ENCODE measurements around the gene MAPKBP1. TPM values are rescaled to one million over a fixed set of nuclear protein-coding genes. Genes with fewer than 3 reads are reported as not detected.

Gene MAPKBP1
- total RNA-seq, 1 donor = 22.8 TPM

GRCh38 chr15:41850482-41851166, 76.3 kb downstream of the MAPKBP1 start:
- no peak for DNase-seq (ENCODE audit: insufficient read length, low spot score, missing footprints)
- TF ChIP-seq CTCF (IDR thresholded peaks at IDR 0.05; ENCODE audit: extremely low read depth, low read depth, low read length) = no peak
- H3K4me1 ChIP-seq (ENCODE audit: insufficient read depth, low read length) = no peaks in the 10 kb centered on the region
- H3K4me3 ChIP-seq (ENCODE audit: insufficient read depth, low read length) = no peak overlapping the region
- H3K36me3 ChIP-seq (ENCODE audit: insufficient read depth, low read length) = peaks cover 8% of the 10 kb centered on the region
- no peaks in the 10 kb centered on the region for H3K9me3 ChIP-seq (ENCODE audit: low read depth, low read length)
- no peaks in the 10 kb centered on the region for H3K79me2 ChIP-seq (ENCODE audit: insufficient read depth, low read length)
- no peak overlapping the region for H3K4me2 ChIP-seq (ENCODE audit: insufficient read depth, low read length)
- peaks cover 24% of the 10 kb centered on the region for H3K27me3 ChIP-seq (ENCODE audit: insufficient read depth, low read length)
- H2AFZ ChIP-seq (ENCODE audit: low read length) = no peak overlapping the region
- peaks cover 4% of the 10 kb centered on the region for H4K20me1 ChIP-seq (ENCODE audit: insufficient read depth, low read length)
- H3K27ac ChIP-seq (ENCODE audit: low read depth, low read length) = no peak overlapping the region

- Histone ChIP-seq H3K27ac (ENCODE audit: low read depth, low read length) (no peak overlapping the region), H3K79me2 (ENCODE audit: insufficient read depth, low read length) (no peaks in the 10 kb centered on the region), H3K27me3 (ENCODE audit: insufficient read depth, low read length) (peaks cover 24% of the 10 kb centered on the region), H3K36me3 (ENCODE audit: insufficient read depth, low read length) (peaks cover 8% of the 10 kb centered on the region), H3K9me3 (ENCODE audit: low read depth, low read length) (no peaks in the 10 kb centered on the region), H3K4me2 (ENCODE audit: insufficient read depth, low read length) (no peak overlapping the region), H3K4me1 (ENCODE audit: insufficient read depth, low read length) (no peaks in the 10 kb centered on the region), H4K20me1 (ENCODE audit: insufficient read depth, low read length) (peaks cover 4% of the 10 kb centered on the region), H3K4me3 (ENCODE audit: insufficient read depth, low read length) (no peak overlapping the region), H2AFZ (ENCODE audit: low read length) (no peak overlapping the region)
- no peak for DNase-seq (ENCODE audit: insufficient read length, low spot score, missing footprints)
- no peak for TF ChIP-seq CTCF (IDR thresholded peaks at IDR 0.05; ENCODE audit: extremely low read depth, low read depth, low read length)
These were observed 76.9 kb downstream of the MAPKBP1 start for GRCh38 chr15:41851167-41851523.

GRCh38 chr15:41851755-41852370, 77.6 kb downstream of the MAPKBP1 start:
- DNase-seq (ENCODE audit: insufficient read length, low spot score, missing footprints) = no peak
- no peak for TF ChIP-seq CTCF (IDR thresholded peaks at IDR 0.05; ENCODE audit: extremely low read depth, low read depth, low read length)
- Histone ChIP-seq H3K9me3 (ENCODE audit: low read depth, low read length) (no peaks in the 10 kb centered on the region), H3K4me2 (ENCODE audit: insufficient read depth, low read length) (no peak overlapping the region), H3K4me3 (ENCODE audit: insufficient read depth, low read length) (no peak overlapping the region), H3K27me3 (ENCODE audit: insufficient read depth, low read length) (peaks cover 24% of the 10 kb centered on the region), H3K36me3 (ENCODE audit: insufficient read depth, low read length) (peaks cover 8% of the 10 kb centered on the region), H4K20me1 (ENCODE audit: insufficient read depth, low read length) (peaks cover 4% of the 10 kb centered on the region), H2AFZ (ENCODE audit: low read length) (no peak overlapping the region), H3K4me1 (ENCODE audit: insufficient read depth, low read length) (no peaks in the 10 kb centered on the region), H3K79me2 (ENCODE audit: insufficient read depth, low read length) (no peaks in the 10 kb centered on the region), H3K27ac (ENCODE audit: low read depth, low read length) (no peak overlapping the region)

GRCh38 chr15:41852736-41853590, 78.7 kb downstream of the MAPKBP1 start:
- Histone ChIP-seq H3K27me3 (ENCODE audit: insufficient read depth, low read length) (peaks cover 24% of the 10 kb centered on the region), H3K4me3 (ENCODE audit: insufficient read depth, low read length) (no peak overlapping the region), H3K4me1 (ENCODE audit: insufficient read depth, low read length) (no peaks in the 10 kb centered on the region), H3K27ac (ENCODE audit: low read depth, low read length) (no peak overlapping the region), H3K79me2 (ENCODE audit: insufficient read depth, low read length) (no peaks in the 10 kb centered on the region), H2AFZ (ENCODE audit: low read length) (no peak overlapping the region), H3K9me3 (ENCODE audit: low read depth, low read length) (no peaks in the 10 kb centered on the region), H4K20me1 (ENCODE audit: insufficient read depth, low read length) (peaks cover 4% of the 10 kb centered on the region), H3K36me3 (ENCODE audit: insufficient read depth, low read length) (peaks cover 3% of the 10 kb centered on the region), H3K4me2 (ENCODE audit: insufficient read depth, low read length) (no peak overlapping the region)
- no peak for TF ChIP-seq CTCF (IDR thresholded peaks at IDR 0.05; ENCODE audit: extremely low read depth, low read depth, low read length)
- DNase-seq (ENCODE audit: insufficient read length, low spot score, missing footprints) = no peak

Measured in osteoblast (primary cell).